Erythroblast (primary cell): ENCODE data around the gene GMEB2.

Experiments
- GATA1 ChIP-seq: IDR thresholded peaks from 2 replicates; pipeline ENCODE4 v1.6.1; 2011; ENCODE audit warnings: low read depth, mild to moderate bottlenecking, control low read depth, low read length, moderate library complexity
- POLR2A ChIP-seq: IDR thresholded peaks from 2 replicates; pipeline ENCODE4 v1.6.1; 2011; ENCODE audit warnings: mild to moderate bottlenecking, low read length

GRCh38 chr20:63641792-63642523 lies 15.1 kb upstream of the GMEB2 start:
- TF ChIP-seq POLR2A (no peak), GATA1 (no peak)
